Omental fat pad (tissue), 4 donors: ENCODE data around the gene TLX2. TPM values are rescaled to one million over a fixed set of nuclear protein-coding genes. Genes with fewer than 3 reads are reported as not detected.
A peak's percentile ranks its signal among the peaks of the same experiment; 100 is the strongest.
"Not testable (repeated sequence)": the region's sequence is repeated elsewhere in the genome, so short reads cannot be mapped to it uniquely, and the experiment has no call there.

Experiments
- ATAC-seq: fragments of 150-250 bp; one replicate; pipeline ENCODE4 v1.9.1; 2016; ENCODE audit warnings: mild to moderate bottlenecking, moderate library complexity; ENCODE audit not compliant: low FRiP score
- DNase-seq: peaks from one replicate; pipeline ENCODE4 v3.0.0-alpha.2; 2019; ENCODE audit warnings: low spot score
- CTCF ChIP-seq, 3 donors: fragments of 450-650 bp; IDR thresholded peaks; one replicate each; pipeline ENCODE4 v1.5.1; 2016 to 2017; ENCODE audit warnings: antibody characterized with exemption in 3 of 3, mild to moderate bottlenecking in 3 of 3, moderate library complexity in 2 of 3
- total RNA-seq, 4 donors: library from RNA; depleted of rRNA; stranded (reverse); fragments of >200 nt; gene quantifications; one replicate each; pipeline ENCODE4 v1.1.0, GENCODE V29; 2016

Gene TLX2
- total RNA-seq = not detected

GRCh38 chr2:74514368-74515270 lies at the start of gene TLX2:
TLX2 (plus strand) TSS chr2:74514450; CDS start chr2:74514807, 357 bp downstream.
- TF ChIP-seq CTCF (IDR thresholded peaks at IDR 0.05) = no peak
- no peak for DNase-seq
- no peak for ATAC-seq

DNA sequence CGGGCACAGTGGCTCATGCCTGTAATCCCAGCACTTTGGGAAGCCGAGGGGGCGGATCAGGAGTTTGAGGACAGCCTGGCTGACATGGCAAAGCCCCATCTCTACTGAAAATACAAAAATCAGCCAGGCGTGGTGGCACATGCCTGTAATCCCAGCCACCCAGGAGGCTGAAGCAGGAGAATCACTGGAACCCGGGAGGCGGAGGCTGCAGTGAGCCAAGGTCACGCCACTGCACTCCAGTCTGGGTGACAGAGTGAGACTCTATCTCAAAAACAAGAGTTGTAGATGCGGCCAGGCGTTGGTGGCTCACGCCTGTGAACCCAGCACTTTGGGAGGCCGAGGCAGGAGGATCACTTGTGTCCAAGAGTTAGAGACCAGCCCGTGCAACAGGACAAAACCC lies 43.5 kb upstream of the TLX2 start:
- ATAC-seq, DNase-seq: not testable (repeated sequence)

- DNase-seq (no peak), ATAC-seq (no peak)
- no peak for TF ChIP-seq CTCF (IDR thresholded peaks at IDR 0.05)
These were observed 42.8 kb upstream of the TLX2 start for GRCh38 chr2:74471332-74472065.

- ATAC-seq (peak; percentile 90), DNase-seq (peak; percentile 98)
- no peak for TF ChIP-seq CTCF (IDR thresholded peaks at IDR 0.05)
These were observed 41.9 kb upstream of the TLX2 start, which contains the start of gene MRPL53 for GRCh38 chr2:74472086-74472944. MRPL53 (minus strand) TSS chr2:74472680; CDS start chr2:74472660, 20 bp downstream.

GRCh38 chr2:74472945-74473258 lies 41.3 kb upstream of the TLX2 start:
- DNase-seq = no peak
- no peak for TF ChIP-seq CTCF (IDR thresholded peaks at IDR 0.05)
- no peak for ATAC-seq

DNA sequence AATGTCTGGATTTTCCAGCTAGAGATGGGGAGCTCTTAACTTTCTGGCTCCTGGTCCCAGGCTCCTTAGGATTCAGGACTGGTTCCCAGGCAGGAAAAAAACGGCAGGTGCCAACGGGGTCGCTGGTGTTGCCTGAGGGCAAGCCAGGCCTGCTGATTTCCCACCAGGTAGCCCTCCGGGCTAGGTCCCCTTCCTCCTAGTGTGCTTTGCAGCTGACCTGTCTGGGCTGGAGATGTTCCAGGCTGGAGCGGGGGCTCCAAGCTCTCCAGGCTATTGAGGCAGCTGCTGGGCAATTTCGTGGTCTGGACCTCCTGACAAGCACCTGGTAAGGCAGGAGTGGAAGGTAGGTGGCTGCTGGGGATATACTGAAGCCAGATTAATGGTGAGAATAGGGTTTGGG lies 39.8 kb upstream of the TLX2 start:
- ATAC-seq (no peak), DNase-seq (no peak)
- no peak for TF ChIP-seq CTCF (IDR thresholded peaks at IDR 0.05)

- TF ChIP-seq CTCF (IDR thresholded peaks at IDR 0.05) = no peak
- ATAC-seq (no peak), DNase-seq (no peak)
These were observed 39.4 kb upstream of the TLX2 start for GRCh38 chr2:74474899-74475298.
